ENCODE results near the gene SSX2IP. TPM values are rescaled to one million over a fixed set of nuclear protein-coding genes. Genes with fewer than 3 reads are reported as not detected.

The SSX2IP gene
- 12.8 and 15.8 TPM in 2 replicates for total RNA-seq

GRCh38 chr1:84690397-84691121, at the start of gene SSX2IP:
Gene SSX2IP (minus strand): TSS chr1:84690461. CDS start chr1:84671219, 19,242 bp downstream.

Other genes with a start within 250 kb of the SSX2IP start
- gene RPF1, start 211.2 kb downstream of the SSX2IP start, total RNA-seq: 50.3 and 54.5 TPM in 2 replicates
- gene SPATA1, start 184.1 kb downstream of the SSX2IP start, total RNA-seq: 0.36 and 1.1 TPM in 2 replicates
- 45.2 and 56.4 TPM in 2 replicates for gene GNG5, start 183.9 kb downstream of the SSX2IP start, total RNA-seq
- gene CTBS, start 116.0 kb downstream of the SSX2IP start, total RNA-seq: 11.2 and 12.1 TPM in 2 replicates
- 0.07 TPM in 1 of 2 replicates, not detected in the other for gene LPAR3, start 202.7 kb upstream of the SSX2IP start, total RNA-seq